ENCODE measurements around the gene OGFR.

GRCh38 chr20:62820208-62820961, 15.8 kb downstream of the OGFR start:
- TF ChIP-seq CTCF (conservative IDR thresholded peaks at IDR 0.05) (no peak), ZFX (IDR thresholded peaks at IDR 0.05) (no peak)
